Heart left ventricle (tissue), 16 donors: ENCODE data around the gene GAB2. TPM values are rescaled to one million over a fixed set of nuclear protein-coding genes. Genes with fewer than 3 reads are reported as not detected.

Experiments
- ATAC-seq, 4 donors: fragments of 200-7000 bp; cut with Tn5 transposase; one replicate each; pipeline ENCODE4 v1.9.1; 2020 to 2022; ENCODE audit warnings: moderate library complexity in 4 of 4, mild to moderate bottlenecking in 3 of 4, moderate number of reproducible peaks in 1 of 4
- DNase-seq, 5 donors: peaks; one replicate each; pipeline ENCODE4 v3.0.0-alpha.2; 2020
- H3K27ac ChIP-seq, 12 donors: fragments of 200-600 bp; sonication (generic) in 4 of 12; one replicate each; pipeline versions ENCODE4 v1.5.0 to v1.8.0; 2016 to 2022; ENCODE audit warnings: mild to moderate bottlenecking in 2 of 12
- H3K27me3 ChIP-seq, 9 donors: fragments of 200-600 bp; sonication (generic) in 2 of 9; one replicate each; pipeline versions ENCODE4 v1.5.1 to v1.8.0; 2016 to 2022; ENCODE audit warnings: mild to moderate bottlenecking in 3 of 9
- H3K36me3 ChIP-seq, 9 donors: fragments of 200-600 bp; sonication (generic) in 2 of 9; one replicate each; pipeline versions ENCODE4 v1.5.0 to v1.8.0; 2018 to 2022; ENCODE audit warnings: mild to moderate bottlenecking in 2 of 9
- H3K4me1 ChIP-seq, 12 donors: fragments of 200-600 bp; sonication (generic) in 4 of 12; one replicate each; pipeline versions ENCODE4 v1.5.0 to v1.8.0; 2016 to 2022; ENCODE audit warnings: mild to moderate bottlenecking in 3 of 12
- H3K4me3 ChIP-seq, 12 donors: fragments of 200-600 bp; sonication (generic) in 4 of 12; one replicate each; pipeline versions ENCODE4 v1.5.0 to v1.8.0; 2017 to 2022; ENCODE audit warnings: mild to moderate bottlenecking in 9 of 12, moderate library complexity in 4 of 12
- H3K9me3 ChIP-seq, 12 donors: fragments of 200-600 bp; sonication (generic) in 4 of 12; one replicate each; pipeline versions ENCODE4 v1.5.0 to v1.8.0; 2016 to 2022; ENCODE audit warnings: mild to moderate bottlenecking in 1 of 12
- POLR2A ChIP-seq, 2 donors: fragments of 450-650 bp; IDR thresholded peaks; one replicate each; pipeline ENCODE4 v1.6.1; 2017; ENCODE audit warnings: antibody characterized with exemption in 2 of 2, mild to moderate bottlenecking in 2 of 2, moderate library complexity in 2 of 2
- WGBS, 4 donors: extraction: QIAGEN DNeasy Blood & Tissue Kit in 2 of 4; methylation state at CpG; one replicate each; pipeline versions ENCODE4 v1.1.5 to v1.1.7; 2013 to 2018; 5-methylcytosine and 5-hydroxymethylcytosine counted together
- intact Hi-C, 10 donors: fragments of 100-400 bp; cut with DNase I; formaldehyde crosslinking; loops; one replicate each; pipeline versions ENCODE4 v1.11.1 to v1.14.2; 2022
- polyA plus RNA-seq, 2 donors: library from polyadenylated mRNA; stranded (reverse); fragments of 200-250 nt; gene quantifications; one replicate each; pipeline ENCODE4 v1.2.3, GENCODE V29; 2013
- total RNA-seq, 9 donors: library from RNA; depleted of rRNA in 2 of 9; stranded (reverse); fragments of >200 nt in 2 of 9; fragmentation: NEBNext Ultra II Directional in 3 of 9; extraction: Animal tissue kit (Norgen Biotek cat#: 25700) in 3 of 9; gene quantifications; one replicate each; pipeline versions ENCODE4 v1.1.0 to v1.2.4, GENCODE V29; 2016 to 2023
- TF ChIP-seq, protein P1 (sequence below), 12 donors: fragments of 200-600 bp; sonication (generic) in 4 of 12; IDR thresholded peaks; one replicate each; pipeline versions ENCODE4 v1.5.0 to v1.8.0; 2018 to 2022; ENCODE audit warnings: antibody characterized with exemption in 12 of 12, mild to moderate bottlenecking in 5 of 12
- donor health status: ischemic (EF 13 %, LVEDD 7.1; RV severe dilation, severe dysfunction).
- donor health status: healthy with polysubstance abuse.
- donor health status: DM: no; HTN: yes; CAD: no.
- donor health status: DM: no; HTN: no; CAD: no.
- donor health status: ischemic (EF 25% LVEDD 6.9; RV normal size, moderate dysfunction).
- donor health status: ischemic (EF 25% LVEDD 5.7; RV mildly dilated, moderate dysfunction).
- donor health status: healthy.
- donor health status: DM: yes; HTN: yes; CAD: no.
- donor health status: ischemic (EF 35%, LVEDD 5.7; RV mildly dilated, moderate dysfunction).
- donor health status: nonischemic (EF 11% LVEDD 7.7; RV severe dilation, severe dysfunction).
- donor health status: DM: yes; HTN: yes; CAD: no.
- donor health status: PGD.
- donor health status: ischemic (EF 29% LVEDD 5.4; RV normal size, mild dysfunction).
- donor health status: nonischemic (EF 23%, LVEDD 6.1; RV moderate dilation, normal function).

GAB2 gene
- total and polyA plus RNA-seq, 11 donors: 6.1 to 53.0 (median 30.0) TPM

DNA sequence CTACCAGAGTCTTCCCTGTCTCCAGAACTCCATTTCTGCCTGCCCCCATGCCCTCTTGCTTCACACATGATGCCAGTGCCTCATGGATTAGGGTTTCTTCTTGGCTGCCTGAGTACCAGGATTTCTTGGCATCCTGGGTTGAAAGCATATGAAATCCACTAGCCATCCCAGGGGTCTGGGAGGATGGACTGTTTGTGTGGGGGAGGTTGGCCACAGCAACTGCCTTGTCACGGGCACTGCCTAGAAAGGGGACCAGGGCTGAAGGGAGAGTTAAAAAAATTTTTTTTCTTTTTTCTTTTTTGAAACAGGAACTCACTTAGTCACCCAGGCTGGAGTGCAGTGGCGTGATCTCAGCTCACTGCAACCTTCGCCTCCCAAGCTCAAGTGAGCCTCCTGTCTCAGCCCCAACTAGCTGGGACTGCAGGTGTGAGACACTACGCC is 224.7 kb downstream of the GAB2 start:
- TF ChIP-seq, protein P1, sequence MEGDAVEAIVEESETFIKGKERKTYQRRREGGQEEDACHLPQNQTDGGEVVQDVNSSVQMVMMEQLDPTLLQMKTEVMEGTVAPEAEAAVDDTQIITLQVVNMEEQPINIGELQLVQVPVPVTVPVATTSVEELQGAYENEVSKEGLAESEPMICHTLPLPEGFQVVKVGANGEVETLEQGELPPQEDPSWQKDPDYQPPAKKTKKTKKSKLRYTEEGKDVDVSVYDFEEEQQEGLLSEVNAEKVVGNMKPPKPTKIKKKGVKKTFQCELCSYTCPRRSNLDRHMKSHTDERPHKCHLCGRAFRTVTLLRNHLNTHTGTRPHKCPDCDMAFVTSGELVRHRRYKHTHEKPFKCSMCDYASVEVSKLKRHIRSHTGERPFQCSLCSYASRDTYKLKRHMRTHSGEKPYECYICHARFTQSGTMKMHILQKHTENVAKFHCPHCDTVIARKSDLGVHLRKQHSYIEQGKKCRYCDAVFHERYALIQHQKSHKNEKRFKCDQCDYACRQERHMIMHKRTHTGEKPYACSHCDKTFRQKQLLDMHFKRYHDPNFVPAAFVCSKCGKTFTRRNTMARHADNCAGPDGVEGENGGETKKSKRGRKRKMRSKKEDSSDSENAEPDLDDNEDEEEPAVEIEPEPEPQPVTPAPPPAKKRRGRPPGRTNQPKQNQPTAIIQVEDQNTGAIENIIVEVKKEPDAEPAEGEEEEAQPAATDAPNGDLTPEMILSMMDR (IDR thresholded peaks at IDR 0.05): no peak
- TF ChIP-seq POLR2A (IDR thresholded peaks at IDR 0.05): no peak
- ATAC-seq (no peak), DNase-seq (peak in 1 of 5 donors; percentile 20)
- Histone ChIP-seq H3K4me1 (peaks cover 0 to 38% (median 23%) of the 10 kb centered on the region in 12 donors), H3K9me3 (no peaks in the 10 kb centered on the region), H3K27me3 (no peaks in the 10 kb centered on the region), H3K27ac (peak overlapping the region in 1 of 12 donors; percentile 30), H3K4me3 (no peak overlapping the region), H3K36me3 (peaks cover 0 to 11% (median 2%) of the 10 kb centered on the region in 9 donors)
- WGBS, 4 donors: 87 to 92% (median 90%) methylated on average over 4 of the region's 4 CpGs
- intact Hi-C loops: no loop called here

DNA sequence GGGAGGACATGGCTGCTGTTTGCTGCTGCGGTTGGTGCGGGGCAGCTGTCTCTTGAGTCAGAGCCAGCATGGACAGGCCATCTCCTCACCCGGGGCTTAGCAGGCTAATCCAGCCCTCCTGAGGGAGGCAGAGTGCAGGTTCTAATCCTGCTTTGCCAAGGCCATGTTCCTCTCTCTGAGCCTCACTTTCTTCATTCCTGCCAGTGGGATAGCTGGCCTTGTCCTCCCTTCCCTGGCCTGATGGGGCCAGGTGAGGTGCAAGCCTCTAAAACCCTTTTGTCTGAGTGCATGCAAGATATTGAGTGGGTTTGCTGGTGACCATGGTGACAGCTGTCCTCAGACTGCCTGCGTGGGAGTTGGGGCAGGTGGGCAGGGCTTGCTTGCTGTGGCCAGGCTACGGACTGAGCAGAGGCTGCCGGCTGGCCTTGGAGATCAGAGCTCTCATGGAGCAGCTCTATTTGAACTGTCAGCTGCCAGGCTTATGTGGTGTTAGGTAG is 225.3 kb downstream of the GAB2 start:
- no peak for TF ChIP-seq POLR2A (IDR thresholded peaks at IDR 0.05)
- TF ChIP-seq, protein P1 (IDR thresholded peaks at IDR 0.05): no peak
- Histone ChIP-seq H3K4me1 (peaks cover 0 to 42% (median 27%) of the 10 kb centered on the region in 12 donors), H3K27ac (peak overlapping the region in 1 of 12 donors; percentile 15), H3K36me3 (peaks cover 0 to 9% (median 0%) of the 10 kb centered on the region in 9 donors), H3K27me3 (no peaks in the 10 kb centered on the region), H3K9me3 (no peaks in the 10 kb centered on the region), H3K4me3 (no peak overlapping the region)
- peak in 1 of 5 donors; percentile 43 for DNase-seq
- WGBS, 4 donors: 41 to 74% (median 65%) methylated on average over 2 to 6 of the region's 6 CpGs
- no peak for ATAC-seq
- intact Hi-C loops: no loop called here

DNA sequence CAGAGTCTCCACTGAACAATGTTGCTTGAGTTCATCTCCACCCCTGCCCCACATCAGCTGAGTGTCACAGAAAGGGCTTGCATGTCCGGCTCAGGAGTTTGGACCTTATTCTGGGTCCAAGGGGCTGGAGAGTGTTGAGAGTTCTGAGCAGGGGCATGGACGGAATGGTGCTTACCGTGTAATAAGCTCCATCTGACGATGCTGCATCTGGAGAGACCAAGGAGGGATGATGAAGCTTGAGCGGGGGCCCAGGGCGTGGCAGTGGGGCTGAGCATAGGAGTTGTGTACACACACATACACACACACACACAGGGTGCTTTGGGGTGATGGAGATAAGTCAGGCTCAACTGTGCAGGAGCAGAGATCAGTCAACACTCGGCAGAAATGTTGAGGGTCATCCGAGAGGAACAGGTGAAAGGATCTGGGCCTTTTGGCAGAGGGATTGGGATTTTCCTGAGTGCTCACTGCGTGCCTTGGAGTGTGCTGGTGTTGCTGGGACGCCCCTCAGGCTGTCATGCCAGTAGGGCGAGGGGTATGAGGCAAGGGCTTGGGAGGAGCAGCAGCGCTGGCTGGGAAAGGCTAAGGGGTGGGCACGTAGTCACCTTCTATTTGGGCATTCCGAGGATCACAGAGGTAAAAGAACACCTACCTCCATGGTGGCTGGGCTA is 226.6 kb downstream of the GAB2 start:
- H3K27ac ChIP-seq: no peak overlapping the region
- ATAC-seq (no peak), DNase-seq (peak in 1 of 5 donors; percentile 21)
- TF ChIP-seq POLR2A (IDR thresholded peaks at IDR 0.05): no peak
- TF ChIP-seq, protein P1 (IDR thresholded peaks at IDR 0.05): no peak
- WGBS, 4 donors: 84 to 91% (median 90%) methylated on average over 10 to 14 of the region's 14 CpGs
- no peaks in the 10 kb centered on the region for H3K9me3 ChIP-seq
- intact Hi-C loops: no loop called here
- peak overlapping the region in 2 of 12 donors; percentile 15 to 94 for H3K4me3 ChIP-seq
- peaks cover 0 to 51% (median 36%) of the 10 kb centered on the region in 12 donors for H3K4me1 ChIP-seq
- no peaks in the 10 kb centered on the region for H3K27me3 ChIP-seq
- peaks cover 0 to 10% (median 0%) of the 10 kb centered on the region in 9 donors for H3K36me3 ChIP-seq

DNA sequence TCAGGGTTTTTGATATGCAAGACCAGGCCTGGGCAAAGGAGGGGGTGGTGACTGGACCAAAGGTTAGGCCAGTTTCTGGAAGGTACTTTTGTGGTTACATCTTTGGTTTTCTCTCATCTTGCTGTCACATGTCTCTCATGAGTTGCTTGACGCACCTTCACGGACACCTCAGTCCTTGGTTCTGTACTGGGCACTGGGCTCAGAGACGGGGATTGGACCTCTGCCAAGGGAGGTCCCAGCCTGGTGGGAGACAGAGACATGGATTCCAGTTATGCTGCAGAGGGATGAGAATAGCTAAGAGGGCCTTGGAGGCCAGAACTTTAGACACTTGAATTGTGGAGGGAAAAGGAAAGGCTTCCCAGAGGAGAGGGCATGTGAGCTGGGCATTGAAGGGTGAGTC is 227.2 kb downstream of the GAB2 start:
- WGBS, 4 donors: 64 to 80% (median 75%) methylated on average over 3 of the region's 3 CpGs
- H3K9me3 ChIP-seq: no peaks in the 10 kb centered on the region
- TF ChIP-seq POLR2A (IDR thresholded peaks at IDR 0.05): no peak
- TF ChIP-seq, protein P1 (IDR thresholded peaks at IDR 0.05): no peak
- H3K27ac ChIP-seq: no peak overlapping the region
- H3K27me3 ChIP-seq: no peaks in the 10 kb centered on the region
- intact Hi-C loops: no loop called here
- H3K4me1 ChIP-seq: peaks cover 2 to 54% (median 37%) of the 10 kb centered on the region in 12 donors
- peak in 1 of 5 donors; percentile 36 for DNase-seq
- H3K36me3 ChIP-seq: peaks cover 0 to 14% (median 0%) of the 10 kb centered on the region in 9 donors
- ATAC-seq: no peak
- peak overlapping the region in 4 of 12 donors; percentile 15 to 96 (median 91) for H3K4me3 ChIP-seq
